Measurements from ENCODE around the gene SPATA6.
"Not testable (repeated sequence)": the region's sequence is repeated elsewhere in the genome, so short reads cannot be mapped to it uniquely, and the experiment has no call there.

The SPATA6 gene

DNA sequence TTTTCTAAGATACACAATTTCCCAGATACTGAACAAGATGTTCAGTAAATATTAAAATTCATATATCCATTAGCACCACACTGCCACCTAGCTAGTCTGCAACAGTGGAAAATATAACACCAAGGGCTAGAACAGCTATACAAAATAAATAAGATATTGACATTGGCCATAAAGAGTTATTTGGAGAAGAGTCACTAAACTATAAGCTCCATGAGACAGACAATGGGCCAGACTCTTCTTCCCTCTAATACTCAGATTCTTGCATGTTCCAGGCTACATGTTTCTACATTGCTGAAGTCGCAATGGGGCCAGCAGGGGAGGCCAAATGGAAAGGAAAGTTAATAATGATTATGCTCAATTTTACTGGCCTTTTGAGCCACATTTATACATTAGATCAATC is 21.5 kb downstream of the SPATA6 start:
- no peak for DNase-seq

DNA sequence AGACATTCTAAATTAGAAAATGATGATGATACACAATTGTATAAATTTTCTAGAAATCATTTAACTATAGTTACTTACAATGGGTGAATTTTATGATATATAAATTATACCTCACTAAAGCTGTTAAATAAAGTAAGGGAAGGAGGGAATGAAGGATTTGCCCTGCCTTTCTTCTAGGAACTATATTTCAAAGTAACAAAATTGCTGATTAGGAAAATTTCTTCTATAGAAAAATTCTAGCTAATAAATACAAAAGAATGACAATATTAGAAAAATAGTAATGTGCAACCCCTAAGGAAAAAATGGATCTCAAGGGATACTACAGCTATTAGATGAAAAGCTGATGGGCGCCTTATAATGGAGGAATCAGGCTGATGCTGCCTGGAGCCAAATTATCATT is 23.1 kb downstream of the SPATA6 start:
- DNase-seq: no peak

DNA sequence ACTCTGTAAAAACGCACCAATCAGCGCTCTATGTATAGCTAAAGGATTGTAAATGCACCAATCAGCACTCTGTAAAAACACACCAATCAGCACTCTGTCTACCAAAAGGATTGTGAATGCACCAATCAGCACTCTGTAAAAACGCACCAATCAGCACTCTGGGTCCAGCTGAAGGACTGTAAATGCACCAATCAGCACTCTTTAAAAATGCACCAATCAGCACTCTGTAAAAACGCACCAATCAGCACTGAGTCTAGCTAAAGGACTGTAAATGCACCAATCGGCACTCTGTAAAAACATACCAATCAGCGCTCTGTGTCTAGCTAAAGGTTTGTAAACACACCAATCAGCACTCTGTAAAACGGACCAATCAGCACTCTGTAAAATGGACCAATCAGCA is 27.8 kb downstream of the SPATA6 start:
- not testable (repeated sequence) for DNase-seq

DNA sequence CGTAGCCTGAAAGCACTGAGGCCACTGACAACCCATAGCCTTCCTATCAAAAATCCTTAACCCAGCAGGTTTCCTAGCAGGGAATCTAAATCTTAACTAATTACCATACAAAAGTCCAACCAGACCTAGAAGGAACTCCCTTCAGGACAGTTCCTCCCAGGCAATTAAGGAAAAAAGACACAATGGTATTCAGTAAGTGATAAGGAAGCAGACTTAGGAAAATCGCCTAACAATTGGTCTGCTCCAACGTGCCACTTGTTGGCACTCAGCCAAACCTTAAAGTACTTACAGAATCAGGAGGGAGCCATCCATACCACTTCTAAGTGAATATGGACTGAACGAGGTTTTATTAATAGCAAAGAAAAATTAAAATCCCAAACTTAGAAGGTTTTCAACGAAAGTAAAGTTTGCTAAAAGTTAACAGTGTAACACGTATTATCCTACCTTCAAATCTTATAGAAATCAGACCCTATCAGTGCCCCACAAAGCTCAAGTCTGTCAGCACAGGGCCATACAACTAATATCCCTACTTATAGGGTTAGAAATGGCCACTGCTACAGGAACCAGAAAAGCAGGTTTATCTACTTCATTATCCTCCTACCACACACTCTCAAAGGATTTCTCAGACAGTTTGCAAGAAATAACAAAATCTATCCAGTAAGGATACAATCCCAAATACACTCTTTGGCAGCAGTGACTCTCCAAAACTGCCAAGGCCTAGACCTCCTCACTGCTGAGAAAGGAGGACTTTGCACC is 29.0 kb downstream of the SPATA6 start:
- DNase-seq: no peak

DNA sequence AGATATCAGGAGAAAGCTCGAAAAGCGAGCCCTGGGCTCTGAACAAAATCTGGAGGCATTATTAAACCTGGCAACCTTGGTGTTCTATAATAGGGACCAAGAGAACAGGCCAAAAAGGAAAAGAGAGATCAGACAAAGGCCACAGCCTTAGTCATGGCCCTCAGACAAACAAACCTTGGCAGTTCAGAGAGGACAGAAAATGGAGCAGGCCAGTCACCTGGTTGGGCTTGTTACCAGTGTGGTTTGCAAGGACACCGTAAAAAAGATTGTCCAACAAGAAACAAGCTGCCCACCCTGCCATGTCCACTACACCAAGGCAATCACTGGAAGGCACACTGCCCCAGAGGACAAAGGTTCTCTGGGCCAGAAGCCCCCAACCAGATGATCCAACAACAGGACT is 31.2 kb downstream of the SPATA6 start:
- not testable (repeated sequence) for DNase-seq

DNA sequence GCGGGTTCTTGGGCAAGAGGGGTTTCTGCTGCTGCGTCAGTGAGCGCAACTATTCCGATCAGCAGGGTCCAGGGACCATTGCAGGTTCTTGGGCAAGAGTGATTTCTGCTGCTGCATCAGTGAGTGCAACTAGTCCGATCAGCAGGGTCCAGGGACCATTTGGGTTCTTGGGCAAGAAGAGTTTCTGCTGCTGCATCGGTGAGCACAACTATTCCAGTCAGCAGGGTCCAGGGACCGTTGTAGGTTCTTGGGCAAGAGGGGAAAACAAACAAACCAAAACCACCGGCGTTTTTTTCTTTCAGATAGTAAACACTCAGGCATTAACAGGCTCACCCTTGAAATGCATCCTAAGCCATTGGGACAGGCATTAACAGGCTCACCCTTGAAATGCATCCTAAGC is 32.6 kb downstream of the SPATA6 start:
- DNase-seq: no peak

DNA sequence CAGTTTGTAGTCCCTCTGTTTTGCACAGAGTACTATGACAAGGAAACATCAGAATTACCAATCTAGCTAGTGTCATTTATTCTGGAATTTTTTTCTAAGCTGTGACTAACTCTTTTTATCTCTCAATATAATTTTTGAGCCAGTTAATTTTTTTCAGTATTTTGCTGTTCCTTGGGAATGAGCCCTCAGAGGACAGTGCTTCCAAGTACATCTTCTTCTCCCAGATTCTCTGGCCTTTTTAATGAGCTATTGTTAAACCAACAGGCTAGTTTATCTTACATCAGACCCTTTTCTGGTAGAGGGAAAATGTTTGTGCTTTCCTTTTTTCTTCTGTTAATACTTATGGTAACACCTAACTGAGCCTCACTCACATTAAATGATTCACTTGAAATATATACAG is 34.6 kb downstream of the SPATA6 start:
- DNase-seq: not testable (repeated sequence)

DNA sequence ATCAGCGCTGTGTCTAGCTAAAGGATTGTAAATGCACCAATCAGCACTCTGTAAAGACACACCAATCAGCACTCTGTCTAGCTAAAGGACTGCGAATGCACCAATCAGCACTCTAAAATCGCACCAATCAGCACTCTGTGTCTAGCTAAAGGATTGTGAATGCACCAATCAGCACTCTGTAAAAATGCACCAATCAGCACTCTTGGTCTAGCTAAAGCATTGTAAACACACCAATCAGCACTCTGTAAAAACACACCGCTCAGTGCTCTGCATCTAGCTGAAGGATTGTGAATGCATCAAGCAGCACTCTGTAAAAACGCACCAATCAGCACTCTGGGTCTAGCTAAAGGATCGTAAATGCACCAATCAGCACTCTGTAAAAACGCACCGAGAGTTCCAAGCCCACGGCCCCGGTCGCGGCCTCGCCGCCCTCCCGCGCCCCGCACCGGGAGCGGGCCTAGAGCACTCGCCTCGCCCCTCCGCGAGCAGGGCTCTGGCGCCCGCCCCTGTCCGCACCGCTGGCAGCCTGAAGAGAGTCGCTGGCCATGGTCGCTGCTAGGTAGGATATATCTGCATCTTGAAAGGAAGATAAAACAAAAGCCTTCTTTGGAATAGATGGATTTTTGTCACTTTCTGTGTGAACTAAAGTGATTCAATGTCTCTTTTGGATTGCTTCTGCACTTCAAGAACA is 36.5 kb downstream of the SPATA6 start:
- DNase-seq: not testable (repeated sequence)

DNA sequence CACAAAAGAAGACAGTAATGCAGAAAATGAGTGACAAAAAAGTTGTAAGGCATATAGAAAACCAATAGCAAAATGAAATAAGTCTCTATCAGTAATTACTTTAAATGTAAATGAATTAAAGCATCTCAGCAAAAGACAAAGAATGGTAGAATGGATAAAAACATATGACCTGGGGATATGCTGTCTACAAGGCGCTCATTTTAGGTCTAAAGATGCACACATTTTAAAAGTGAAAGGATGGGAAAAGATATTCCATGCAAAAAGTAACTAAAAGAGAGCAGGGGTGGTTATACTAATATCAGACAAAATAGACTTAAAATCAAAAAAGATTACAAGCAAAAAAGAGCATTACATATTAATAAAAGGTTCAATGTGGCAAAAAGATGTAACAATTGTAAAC is 41.2 kb downstream of the SPATA6 start:
- DNase-seq: no peak

DNA sequence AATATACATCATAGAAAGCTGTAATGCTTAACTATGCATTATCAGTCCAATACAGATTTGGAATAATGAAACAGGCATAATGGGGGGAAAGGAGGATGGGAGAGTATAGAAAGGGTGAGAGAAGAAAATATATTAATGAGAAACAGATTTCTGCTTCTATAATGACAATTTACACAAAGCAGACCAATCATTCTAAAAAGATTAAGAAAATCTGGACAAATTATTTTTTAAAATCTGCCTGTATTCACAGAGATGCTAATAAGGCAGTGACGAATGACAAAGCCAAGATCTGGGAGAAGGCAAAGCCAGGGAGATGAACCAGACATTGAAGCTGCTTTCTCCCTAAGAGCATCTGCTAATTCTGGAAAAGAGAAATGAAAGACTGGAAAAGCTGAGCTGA is 50.0 kb downstream of the SPATA6 start:
- no peak for DNase-seq

DNA sequence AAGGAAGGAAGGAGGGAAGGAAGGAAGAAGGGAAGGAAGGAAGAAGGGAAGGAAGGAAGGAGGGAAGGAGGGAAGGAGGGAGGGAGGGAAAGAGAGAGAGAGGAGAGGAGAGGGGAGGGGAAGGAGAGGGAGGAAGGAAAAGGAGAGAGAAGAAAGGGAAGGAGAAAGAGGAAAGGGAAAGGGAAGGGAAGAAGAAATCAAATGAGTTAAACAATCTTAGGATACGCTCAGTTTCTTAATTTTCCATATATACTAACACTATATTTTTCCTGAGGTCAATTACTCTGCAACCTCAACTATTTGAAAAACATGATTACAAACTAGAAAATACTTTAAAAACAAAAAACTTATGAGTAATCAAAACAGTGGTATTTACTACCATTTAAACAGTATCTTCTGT is 53.3 kb downstream of the SPATA6 start:
- DNase-seq: no peak

DNA sequence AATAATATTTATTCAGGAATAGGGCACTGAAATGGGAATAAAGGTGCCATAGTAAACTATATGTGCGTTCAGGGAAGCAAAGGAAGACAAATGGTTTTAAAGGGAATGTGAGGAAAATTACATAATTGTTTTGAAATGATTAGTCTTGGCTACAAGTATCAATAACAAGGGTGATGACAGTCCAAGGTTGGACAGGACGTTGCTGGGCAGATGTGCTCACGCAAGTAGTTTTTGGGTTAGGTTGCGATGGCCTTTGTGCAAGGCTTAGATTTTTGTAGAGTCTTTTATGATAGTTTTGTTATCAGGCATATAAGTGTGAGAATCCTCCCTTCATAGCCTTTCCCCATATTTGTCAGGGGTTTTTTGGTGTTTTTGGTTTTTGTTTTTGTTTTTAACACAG is 57.0 kb downstream of the SPATA6 start:
- no peak for DNase-seq

DNA sequence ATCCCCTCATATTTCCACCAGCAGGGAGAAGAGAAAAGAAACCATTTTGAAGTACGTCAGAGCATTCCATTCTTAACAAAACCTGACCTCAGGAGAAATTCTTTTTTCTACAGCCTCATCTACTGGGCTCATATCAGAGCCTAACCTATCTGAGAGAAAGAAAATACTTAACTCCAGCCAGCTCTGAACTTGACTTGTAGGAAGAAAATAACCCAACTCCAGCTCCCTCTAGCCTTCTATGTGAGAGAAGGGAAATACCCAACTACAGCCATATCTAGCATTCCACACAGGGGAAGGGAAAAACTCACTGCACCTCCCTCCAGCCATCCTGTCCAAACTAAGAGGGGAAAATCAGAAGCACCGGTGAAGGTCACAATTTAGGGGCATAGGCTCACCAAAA is 57.7 kb downstream of the SPATA6 start:
- DNase-seq: no peak

DNA sequence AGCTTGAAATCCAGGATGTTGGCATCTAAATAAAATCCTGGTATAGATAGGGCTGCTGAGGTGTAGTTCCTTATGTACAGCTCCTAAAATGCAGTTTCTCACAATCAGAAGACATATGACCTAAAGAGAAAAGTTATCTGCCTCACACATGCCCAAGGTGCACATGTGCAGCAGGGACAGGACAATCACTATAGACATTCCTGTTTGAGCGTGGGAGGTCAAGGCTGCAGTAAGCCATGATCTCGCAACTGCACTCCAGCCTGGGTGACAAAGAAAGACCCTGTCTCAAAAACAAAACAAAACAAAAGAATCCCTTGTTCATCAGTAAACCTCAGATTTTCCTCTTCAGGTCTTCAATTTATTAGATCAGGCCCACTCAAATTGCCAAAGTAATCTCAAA is 66.1 kb downstream of the SPATA6 start:
- no peak for DNase-seq

DNA sequence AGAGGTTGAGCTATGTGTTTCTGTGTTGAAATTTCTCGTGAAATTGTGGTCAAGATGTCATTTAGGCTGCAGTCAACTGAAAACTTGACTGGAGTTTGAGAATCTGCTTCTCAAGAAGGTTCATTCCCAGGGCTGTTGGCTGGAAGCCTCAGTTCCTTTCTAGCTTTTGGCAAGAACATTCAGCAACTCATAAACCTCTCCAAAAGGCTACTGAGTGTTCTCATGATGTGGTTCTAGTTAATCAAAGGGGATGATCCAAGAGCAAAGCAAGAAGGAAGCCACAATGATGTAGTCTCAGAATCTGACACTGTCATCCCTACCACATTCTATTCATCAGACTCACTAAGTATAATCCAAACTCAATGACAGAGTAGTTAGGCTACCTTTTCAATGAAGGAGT is 66.6 kb downstream of the SPATA6 start:
- DNase-seq: peak; percentile 2

DNA sequence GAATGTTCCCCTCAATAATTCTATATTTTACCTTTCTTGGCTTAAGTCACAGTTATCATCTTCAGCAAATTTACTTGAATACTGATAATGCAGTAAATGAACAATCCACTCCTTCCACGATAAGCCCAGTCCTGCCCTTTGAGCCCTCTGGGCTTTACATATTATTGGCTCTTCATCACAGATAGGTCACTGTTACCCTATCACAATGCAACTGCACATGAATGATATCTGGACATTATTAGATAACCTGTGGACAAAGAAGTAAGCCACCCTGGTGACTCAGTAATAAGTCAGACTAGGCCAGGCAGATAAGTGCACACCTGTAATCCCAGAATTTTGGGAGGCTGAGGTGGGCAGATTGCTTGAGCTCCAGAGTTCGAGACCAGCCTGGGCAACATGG is 69.4 kb downstream of the SPATA6 start:
- no peak for DNase-seq

DNA sequence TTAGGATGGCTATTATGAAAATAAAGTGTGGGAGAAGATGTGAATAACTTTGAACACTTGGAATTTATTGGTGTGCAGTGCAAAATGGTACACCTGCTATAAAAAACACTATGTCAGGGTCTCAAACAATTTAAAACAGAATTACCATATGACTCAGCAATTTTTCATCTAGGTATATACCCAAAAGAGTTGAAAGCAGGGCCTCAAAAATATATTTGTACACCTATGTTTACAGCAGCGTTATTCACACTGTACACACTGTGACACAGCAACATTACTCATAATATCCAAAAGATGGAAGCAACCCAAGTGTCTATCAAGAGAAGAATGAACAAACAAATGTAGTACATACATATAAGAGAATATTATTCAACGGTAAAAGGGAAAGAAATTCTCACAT is 75.8 kb downstream of the SPATA6 start:
- DNase-seq: no peak

DNA sequence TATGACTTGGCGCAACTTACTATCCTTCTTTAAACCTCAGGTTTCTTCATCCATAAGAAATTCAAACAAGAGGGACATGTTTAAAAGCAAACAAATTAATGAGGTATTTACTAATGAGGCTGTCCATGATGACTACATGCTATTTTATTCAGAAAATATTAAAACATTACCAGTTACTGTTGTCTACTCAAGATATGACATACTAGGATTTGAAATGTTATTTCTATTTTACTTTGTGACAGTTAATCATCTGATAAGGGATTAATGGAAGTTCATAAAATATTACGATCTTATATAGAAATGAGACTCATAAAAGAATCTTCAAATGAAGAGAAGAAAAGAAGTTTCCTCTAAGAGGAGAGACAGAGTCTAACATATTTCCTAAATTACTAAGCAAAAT is 80.1 kb downstream of the SPATA6 start:
- DNase-seq: no peak

DNA sequence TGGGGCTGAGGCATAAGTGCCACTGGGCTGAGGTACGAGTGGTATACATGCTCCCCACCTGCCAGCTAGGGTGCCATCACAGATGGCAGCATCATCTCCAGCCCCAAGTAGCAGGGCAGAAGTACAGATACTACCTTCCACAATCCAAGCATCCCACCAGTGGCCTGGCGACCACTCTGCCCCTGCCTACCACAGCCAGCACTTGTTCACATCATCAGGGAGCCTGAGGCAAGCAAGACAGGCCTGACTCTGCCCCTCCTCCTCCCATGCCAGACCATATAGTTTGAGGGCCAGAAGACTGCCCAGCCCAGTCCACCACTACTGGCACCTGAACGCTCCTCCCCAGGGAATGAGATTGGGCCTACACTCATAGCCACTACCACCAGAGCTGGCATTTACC is 84.6 kb downstream of the SPATA6 start:
- DNase-seq: no peak

DNA sequence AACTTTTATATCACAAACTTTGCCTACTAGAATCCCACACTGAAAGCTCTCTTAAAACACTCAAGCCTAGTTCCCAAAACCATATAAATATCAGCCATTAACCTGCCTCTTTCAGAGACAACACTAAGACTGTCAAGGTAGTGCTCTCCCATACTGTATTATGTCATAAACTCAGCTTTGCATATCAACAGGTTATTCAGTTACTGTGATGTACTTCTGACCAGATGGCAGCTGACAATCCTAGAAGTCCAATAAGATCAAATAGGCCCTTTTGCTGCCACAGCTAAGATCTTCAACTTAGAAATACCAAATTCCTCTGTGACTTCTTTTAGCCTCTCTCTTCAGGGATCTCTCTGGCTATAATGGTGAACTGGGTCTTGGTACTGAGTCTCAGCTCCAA is 97.2 kb downstream of the SPATA6 start:
- no peak for DNase-seq

DNA sequence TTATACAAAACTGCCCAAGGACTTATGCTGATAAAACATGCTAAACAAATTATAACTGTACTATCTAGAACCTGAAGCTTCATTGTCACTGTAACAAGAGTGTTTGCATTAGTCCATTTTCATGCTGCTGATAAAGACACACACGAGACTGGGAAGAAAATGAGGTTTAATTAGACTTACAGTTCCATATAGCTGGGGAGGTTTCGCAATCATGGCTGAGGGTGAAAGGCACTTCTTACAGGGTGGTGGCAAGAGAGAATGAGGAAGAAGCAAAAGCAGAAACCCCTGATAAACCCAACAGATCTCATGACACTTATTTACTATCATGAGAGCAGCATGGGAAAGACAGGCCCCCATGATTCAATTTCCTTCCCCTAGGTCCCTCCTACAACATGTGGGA is 100.4 kb downstream of the SPATA6 start:
- DNase-seq: no peak

DNA sequence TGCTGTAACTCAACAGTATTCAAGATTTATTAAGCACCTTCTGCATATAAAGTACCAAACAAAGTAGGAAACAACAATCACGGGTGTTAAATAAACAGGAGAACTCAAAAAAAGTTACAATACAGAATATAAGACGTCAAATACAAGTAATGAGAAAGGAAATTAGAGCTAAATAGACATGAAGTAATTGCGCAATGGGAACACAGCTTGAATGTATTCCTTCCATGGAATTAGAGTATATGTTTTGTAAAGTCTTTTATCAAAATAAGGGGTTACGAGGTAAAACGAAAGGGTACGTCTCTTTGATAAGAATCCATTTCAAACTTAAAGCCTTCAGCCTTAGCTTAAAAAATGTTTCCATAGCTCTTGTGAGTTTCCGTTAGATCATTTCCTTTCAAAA is 109.1 kb downstream of the SPATA6 start:
- no peak for DNase-seq

DNA sequence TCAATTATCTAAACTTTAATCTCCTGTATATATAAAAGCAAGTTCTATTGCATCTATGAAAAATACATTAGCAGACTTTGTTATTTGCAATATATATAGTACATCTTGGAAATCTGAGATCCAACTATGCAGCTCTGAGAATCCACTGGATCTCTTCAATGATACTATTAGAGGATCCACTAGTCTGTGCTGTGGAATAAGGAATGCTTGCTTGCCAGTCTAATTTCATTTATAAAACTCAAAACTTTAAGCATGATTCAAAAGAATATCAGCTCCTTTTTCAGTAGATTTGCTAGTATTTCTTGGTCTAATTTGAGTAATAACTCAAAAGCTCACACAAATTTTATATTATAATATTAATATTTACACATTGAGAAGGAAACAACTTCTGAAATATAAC is 115.1 kb downstream of the SPATA6 start:
- DNase-seq: no peak

DNA sequence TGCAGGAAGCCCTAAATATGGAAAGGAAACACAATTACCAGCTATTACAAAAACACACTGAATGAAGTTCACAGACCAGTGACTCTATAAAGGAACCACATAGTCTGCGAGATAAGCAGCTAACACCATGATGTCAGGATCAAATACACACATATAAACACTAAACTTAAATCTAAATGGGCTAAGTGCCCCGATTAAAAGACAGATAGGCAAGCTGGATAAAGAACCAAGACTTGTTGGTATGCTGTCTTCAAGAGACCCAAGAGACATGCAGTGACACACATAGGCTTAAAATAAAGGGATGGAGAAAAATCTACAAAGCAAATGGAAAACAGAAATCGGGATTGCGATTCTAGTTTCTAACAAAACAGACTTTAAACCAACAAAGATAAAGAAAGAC is 127.6 kb downstream of the SPATA6 start:
- no peak for DNase-seq

DNA sequence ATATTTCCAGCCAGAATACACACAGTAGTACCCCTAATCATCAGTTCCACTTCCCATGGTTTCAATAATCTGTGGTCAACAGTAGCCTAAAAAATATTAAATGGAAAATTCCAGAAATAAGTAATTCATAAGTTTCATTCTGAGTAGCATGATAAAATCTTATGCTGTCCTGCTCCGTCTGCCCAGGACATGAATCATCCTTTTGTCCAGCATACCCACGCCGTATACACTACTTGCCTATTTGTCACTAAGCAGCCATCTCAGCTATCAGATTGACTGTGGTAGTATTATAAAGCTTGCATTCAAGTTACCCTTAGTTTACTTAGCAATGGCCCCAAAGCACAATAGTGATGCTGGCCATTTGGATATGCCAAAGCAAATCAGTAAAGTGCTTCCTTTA is 130.8 kb downstream of the SPATA6 start:
- no peak for DNase-seq
